GM12873 (cell line): Measurements from ENCODE around the gene PKHD1.

Experiments used
- TF ChIP-seq, protein P1 (sequence below): IDR thresholded peaks from 2 replicates; pipeline ENCODE4 v1.5.1; 2012; ENCODE audit warnings: low read depth, mild to moderate bottlenecking, moderate library complexity, low read length, control low read depth; ENCODE audit not compliant: insufficient read depth; ENCODE audit errors: missing control alignments

Gene PKHD1

DNA sequence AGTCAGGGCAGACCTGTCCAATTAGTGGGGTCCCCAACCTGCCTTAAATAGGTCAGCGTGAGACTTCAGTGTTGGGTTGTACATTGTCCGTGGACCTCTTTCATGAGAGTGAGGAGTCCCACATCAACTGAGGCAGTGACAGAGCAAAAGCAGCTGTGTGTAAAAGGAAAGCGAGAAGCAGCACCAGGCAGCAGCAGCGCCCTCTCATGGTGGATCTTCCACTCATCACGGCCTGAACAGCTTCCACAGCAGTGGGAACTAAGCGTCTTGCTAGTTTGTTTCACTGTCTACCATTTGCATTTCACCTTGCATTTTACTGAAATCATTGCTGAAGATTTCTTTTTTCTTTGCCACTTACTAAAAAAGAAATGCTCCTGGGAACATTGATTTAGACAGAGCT lies 333.8 kb downstream of the PKHD1 start:
- TF ChIP-seq, protein P1, sequence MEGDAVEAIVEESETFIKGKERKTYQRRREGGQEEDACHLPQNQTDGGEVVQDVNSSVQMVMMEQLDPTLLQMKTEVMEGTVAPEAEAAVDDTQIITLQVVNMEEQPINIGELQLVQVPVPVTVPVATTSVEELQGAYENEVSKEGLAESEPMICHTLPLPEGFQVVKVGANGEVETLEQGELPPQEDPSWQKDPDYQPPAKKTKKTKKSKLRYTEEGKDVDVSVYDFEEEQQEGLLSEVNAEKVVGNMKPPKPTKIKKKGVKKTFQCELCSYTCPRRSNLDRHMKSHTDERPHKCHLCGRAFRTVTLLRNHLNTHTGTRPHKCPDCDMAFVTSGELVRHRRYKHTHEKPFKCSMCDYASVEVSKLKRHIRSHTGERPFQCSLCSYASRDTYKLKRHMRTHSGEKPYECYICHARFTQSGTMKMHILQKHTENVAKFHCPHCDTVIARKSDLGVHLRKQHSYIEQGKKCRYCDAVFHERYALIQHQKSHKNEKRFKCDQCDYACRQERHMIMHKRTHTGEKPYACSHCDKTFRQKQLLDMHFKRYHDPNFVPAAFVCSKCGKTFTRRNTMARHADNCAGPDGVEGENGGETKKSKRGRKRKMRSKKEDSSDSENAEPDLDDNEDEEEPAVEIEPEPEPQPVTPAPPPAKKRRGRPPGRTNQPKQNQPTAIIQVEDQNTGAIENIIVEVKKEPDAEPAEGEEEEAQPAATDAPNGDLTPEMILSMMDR = peak; percentile 77

- TF ChIP-seq, protein P1 = no peak
Observed at GRCh38 chr6:51743999-51744398, 343.4 kb downstream of the PKHD1 start.

GRCh38 chr6:51740658-51741057 lies 346.8 kb downstream of the PKHD1 start:
- TF ChIP-seq, protein P1 = no peak

DNA sequence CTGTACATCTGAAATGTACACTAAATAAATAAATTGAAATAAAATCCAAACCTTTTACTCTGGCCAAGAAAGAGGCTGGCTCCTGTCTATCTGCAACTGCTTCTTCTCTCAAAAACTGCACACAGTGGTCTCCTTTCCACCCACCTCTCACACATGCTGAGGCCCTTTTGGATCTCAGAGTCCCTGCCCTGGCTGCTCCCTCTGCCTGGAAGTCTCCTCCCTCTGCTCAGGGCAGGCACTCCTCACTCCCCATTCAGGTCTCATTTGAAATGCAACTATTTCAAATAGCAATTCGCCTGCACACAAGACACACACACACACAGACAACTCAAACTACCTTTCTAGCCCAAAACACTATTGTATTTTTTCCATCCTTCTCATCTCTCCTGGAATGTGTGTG lies 348.8 kb downstream of the PKHD1 start:
- TF ChIP-seq, protein P1 = no peak

DNA sequence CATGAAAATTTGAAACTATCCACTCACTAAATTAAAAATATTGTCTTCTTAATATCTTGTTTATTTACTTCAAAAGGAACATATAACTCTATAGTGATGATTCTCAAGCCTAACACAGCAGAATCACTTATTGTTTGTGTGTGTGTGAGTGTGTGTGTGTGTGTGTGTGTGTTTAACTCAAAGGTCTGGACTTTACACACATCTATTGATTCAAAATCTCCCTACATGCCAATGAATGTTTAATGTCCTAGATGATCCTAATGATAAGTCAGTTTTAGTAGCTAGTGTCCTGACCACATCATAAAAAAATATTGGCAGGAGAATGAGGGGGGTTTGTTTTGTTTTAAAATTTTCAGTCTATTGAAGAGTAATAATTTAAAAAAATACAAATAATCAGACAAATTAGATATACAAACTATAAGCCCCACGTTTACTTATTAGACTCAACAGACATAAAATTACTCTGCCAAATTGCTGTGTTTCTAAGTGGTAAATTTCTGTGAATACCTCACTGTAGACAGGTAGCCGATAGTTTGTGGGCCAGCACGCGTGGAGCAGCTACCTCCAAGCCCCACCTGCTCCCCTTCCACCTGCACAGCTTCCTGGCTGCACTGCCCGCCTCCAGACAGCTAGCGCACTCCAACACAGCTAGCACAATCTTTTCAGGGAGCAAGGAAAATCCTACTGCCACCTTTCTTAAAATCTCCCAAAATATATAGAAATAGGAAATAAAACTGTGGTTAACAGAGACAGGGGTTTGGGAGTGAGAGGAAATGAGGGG lies 349.6 kb downstream of the PKHD1 start:
- TF ChIP-seq, protein P1 = no peak

DNA sequence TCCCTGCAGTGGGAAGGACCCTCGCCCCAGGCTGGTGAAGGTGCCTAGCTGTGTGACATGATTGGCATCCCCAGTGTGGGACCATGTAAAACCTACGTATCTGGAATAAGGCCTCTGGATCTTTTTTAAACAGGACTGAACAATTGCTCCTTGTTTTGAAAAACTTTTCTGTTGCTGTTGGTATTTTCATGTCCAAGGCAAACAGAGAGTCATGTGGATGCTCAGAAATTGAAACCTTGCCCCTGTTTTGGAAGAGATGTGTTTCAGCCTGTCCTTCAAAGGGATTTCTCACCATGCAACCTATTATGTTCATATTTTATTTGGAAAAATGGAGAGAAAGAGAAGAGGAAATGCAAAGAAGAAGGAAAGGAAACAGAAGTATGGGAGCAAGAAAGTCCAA lies 362.3 kb downstream of the PKHD1 start:
- TF ChIP-seq, protein P1 = no peak

- TF ChIP-seq, protein P1 = no peak
Observed at GRCh38 chr6:51720327-51720726, 367.1 kb downstream of the PKHD1 start.
